Fibroblast of the aortic adventitia (primary cell): Measurements from ENCODE around the gene IQGAP1. TPM values are rescaled to one million over a fixed set of nuclear protein-coding genes. Genes with fewer than 3 reads are reported as not detected.
"Not testable (repeated sequence)": the region's sequence is repeated elsewhere in the genome, so short reads cannot be mapped to it uniquely, and the experiment has no call there.

ENCODE experiments used
- DNase-seq: peaks from one replicate; pipeline ENCODE4 v3.0.0-alpha.2; 2010; ENCODE audit warnings: low read depth
- H3K4me3 ChIP-seq: 2 replicates; pipeline ENCODE4 v1.5.1; 2011; ENCODE audit warnings: low read depth, mild to moderate bottlenecking, control low read depth, low read length, moderate library complexity
- CTCF ChIP-seq: IDR thresholded peaks from 2 replicates; pipeline ENCODE4 v1.5.1; 2011; ENCODE audit warnings: mild to moderate bottlenecking, low read length, control low read depth, inconsistent platforms; ENCODE audit not compliant: insufficient read depth
- total RNA-seq: library from RNA; depleted of rRNA; stranded (reverse); fragments of >200 nt; gene quantifications from 2 replicates; pipeline ENCODE4 v1.2.3, GENCODE V29; 2012; ENCODE audit warnings: low replicate concordance

Gene IQGAP1
- total RNA-seq, 1 donor: 289 TPM

- TF ChIP-seq CTCF: no peak
Observed at GRCh38 chr15:90500171-90500570, 112.1 kb downstream of the IQGAP1 start.

DNA sequence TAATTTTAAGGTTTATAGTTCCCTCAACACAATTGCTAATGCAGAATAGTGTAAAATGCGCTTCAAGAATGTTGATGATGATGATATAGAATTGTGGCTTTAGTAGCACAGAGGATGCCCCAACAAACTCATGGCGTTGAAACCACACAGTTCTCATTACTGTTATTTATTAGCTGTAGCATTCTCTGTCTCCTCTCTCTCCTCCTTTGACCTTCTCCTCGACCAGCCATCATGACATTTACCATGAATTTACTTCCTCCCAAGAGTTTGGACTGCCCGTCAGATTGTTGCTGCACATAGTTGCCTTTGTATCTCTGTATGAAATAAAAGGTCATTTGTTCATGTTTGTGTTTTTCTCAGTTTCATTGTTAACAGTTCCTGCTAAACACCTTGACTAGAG, 113.9 kb downstream of the IQGAP1 start:
- no peak overlapping the region for H3K4me3 ChIP-seq
- DNase-seq: no peak
- TF ChIP-seq CTCF: no peak

More at GRCh38 chr15:90500171-90500570, 112.1 kb downstream of the IQGAP1 start:
- no peak overlapping the region for H3K4me3 ChIP-seq
- DNase-seq: no peak

DNA sequence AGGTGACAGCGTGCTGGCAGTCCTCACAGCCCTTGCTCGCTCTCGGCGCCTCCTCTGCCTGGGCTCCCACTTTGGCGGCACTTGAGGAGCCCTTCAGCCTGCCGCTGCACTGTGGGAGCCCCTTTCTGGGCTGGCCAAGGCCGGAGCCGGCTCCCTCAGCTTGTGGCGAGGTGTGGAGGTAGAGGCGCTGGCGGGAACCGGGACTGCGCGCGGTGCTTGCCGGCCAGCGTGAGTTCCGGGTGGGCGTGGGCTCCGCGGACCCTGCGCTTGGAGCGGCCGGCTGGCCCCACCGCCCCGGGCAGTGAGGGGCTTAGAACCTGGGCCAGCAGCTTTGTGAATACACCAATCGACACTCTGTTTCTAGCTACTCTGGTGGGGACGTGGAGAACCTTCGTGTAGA, 122.7 kb downstream of the IQGAP1 start:
- H3K4me3 ChIP-seq, DNase-seq: not testable (repeated sequence)

GRCh38 chr15:90511211-90511618, 123.2 kb downstream of the IQGAP1 start:
- DNase-seq, H3K4me3 ChIP-seq: not testable (repeated sequence)

GRCh38 chr15:90512276-90512675, 124.2 kb downstream of the IQGAP1 start:
- DNase-seq: no peak
- TF ChIP-seq CTCF: no peak

GRCh38 chr15:90512981-90513380, 124.9 kb downstream of the IQGAP1 start:
- TF ChIP-seq CTCF: no peak
- no peak for DNase-seq
- no peak overlapping the region for H3K4me3 ChIP-seq

More at GRCh38 chr15:90512276-90512675, 124.2 kb downstream of the IQGAP1 start:
- no peak overlapping the region for H3K4me3 ChIP-seq

- no peak overlapping the region for H3K4me3 ChIP-seq
- TF ChIP-seq CTCF: no peak
- DNase-seq: no peak
Observed at GRCh38 chr15:90513448-90513847, 125.4 kb downstream of the IQGAP1 start.

DNA sequence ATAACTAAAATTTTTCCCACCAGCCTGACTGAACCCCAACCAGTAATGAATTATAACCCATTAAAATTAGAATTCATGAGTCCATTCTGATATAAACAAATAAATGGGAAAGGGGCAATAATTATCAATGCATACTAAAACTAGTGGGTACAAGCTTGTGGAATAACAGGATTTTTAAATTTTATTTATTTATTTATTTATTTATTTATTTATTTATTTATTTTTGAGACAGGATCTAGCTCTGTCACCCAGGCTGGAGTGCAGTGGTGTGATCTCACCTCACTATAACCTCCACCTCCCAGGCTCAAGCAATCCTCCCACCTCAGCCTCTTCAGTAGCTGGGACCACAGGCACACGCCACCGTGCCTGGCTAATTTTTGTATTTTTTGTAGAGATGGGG, 125.9 kb downstream of the IQGAP1 start:
- not testable (repeated sequence) for DNase-seq, H3K4me3 ChIP-seq

DNA sequence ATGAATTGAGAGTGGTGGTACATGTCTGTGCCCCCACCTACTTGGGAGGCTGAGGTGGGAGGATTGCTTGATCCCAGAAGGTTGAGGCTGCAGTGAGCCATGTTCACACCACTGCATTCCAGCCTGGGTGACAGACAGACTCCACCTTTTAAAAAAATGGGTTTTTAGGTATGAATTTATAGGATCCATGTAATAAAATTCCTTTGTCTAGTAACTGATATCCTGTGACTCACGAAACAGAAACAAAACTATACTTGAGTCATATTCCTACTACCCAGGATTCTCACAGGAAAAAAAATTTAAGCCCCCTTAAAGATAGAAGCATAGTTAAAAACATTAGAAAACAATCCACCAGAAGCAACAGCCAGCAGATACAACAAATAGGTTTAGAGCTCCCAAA, 131.6 kb downstream of the IQGAP1 start:
- no peak overlapping the region for H3K4me3 ChIP-seq
- no peak for TF ChIP-seq CTCF
- peak; percentile 58 for DNase-seq
